Upper lobe of right lung (tissue), 1 donor: ENCODE measurements around the gene TRMT1. TPM values are rescaled to one million over a fixed set of nuclear protein-coding genes. Genes with fewer than 3 reads are reported as not detected.

ENCODE experiments used
- ATAC-seq: fragments of 200-7000 bp; cut with Tn5 transposase; one replicate; pipeline ENCODE4 v1.9.1; 2020; ENCODE audit warnings: mild to moderate bottlenecking, moderate library complexity
- DNase-seq: peaks from one replicate; pipeline ENCODE4 v3.0.0-alpha.2; 2020
- H3K27ac ChIP-seq: fragments of 200-600 bp; one replicate; pipeline ENCODE4 v1.8.0; 2022
- H3K27me3 ChIP-seq: fragments of 200-600 bp; one replicate; pipeline ENCODE4 v1.8.0; 2022; ENCODE audit warnings: mild to moderate bottlenecking
- H3K36me3 ChIP-seq: fragments of 200-600 bp; one replicate; pipeline ENCODE4 v1.8.0; 2022
- H3K4me1 ChIP-seq: fragments of 200-600 bp; one replicate; pipeline ENCODE4 v1.8.0; 2022
- H3K4me3 ChIP-seq: fragments of 200-600 bp; one replicate; pipeline ENCODE4 v1.8.0; 2022; ENCODE audit warnings: mild to moderate bottlenecking
- H3K9me3 ChIP-seq: fragments of 200-600 bp; one replicate; pipeline ENCODE4 v1.8.0; 2022
- intact Hi-C: fragments of 100-400 bp; cut with DNase I; formaldehyde crosslinking; loops from one replicate; pipeline ENCODE4 v1.11.0; 2022
- total RNA-seq: library from RNA; stranded (reverse); fragmentation: NEBNext Ultra II Directional; extraction: Animal tissue kit (Norgen Biotek cat#: 25700); gene quantifications from one replicate; pipeline ENCODE4 v1.2.1, GENCODE V29; 2021
- TF ChIP-seq, protein P1 (sequence below): fragments of 200-600 bp; IDR thresholded peaks from one replicate; pipeline ENCODE4 v1.8.0; 2022; ENCODE audit warnings: antibody characterized with exemption
- donor health status: DM: no; HTN: yes; CAD: no; lungs with severe emphysema.

The TRMT1 gene
- total RNA-seq, 1 donor from 2014 or later: 33.7 TPM

GRCh38 chr19:13099073-13099999 lies 17.2 kb downstream of the TRMT1 start:
- H3K4me1 ChIP-seq: peaks cover 54% of the 10 kb centered on the region

DNA sequence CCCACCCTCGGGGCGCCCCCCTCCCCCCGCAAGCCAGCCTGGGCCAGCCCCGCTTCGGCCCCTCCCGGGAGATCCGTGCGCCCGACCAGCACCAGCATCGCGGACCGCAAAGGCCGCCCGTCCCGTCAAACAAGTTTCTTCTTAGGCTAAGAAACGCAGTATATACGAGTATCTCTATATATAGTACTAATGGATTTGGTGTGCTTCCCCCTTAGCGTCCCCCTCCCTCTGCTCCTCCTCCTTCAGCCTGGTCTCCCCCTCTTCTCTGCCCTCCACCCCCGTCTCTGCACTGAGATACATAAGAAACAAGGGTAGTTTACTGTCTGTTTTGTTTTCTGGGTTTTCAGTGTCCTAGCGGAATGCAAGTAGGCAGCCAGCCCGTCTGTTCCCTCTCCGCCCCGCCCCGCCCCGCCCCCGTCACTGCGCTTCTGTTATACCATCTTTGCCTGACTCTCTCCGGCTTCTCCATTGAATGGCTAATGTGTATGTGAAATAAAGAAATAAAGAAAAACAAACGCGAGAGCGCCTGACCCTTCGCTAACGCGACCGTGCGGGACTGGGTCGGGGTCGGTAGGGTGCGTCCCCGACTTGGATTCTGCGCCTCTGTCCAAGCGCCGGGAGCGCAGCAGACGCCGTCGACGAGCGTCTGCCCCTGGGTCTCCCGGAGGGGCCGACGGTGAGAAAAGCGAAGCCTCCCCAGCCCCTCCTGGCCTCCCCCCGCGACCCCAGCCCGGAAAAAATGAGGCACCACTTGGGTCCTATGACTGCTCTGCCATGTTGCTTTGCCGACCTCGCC lies 18.1 kb downstream of the TRMT1 start:
- no peak for DNase-seq
- H3K27ac ChIP-seq: peak overlapping the region; percentile 89
- peaks cover 9% of the 10 kb centered on the region for H3K36me3 ChIP-seq
- intact Hi-C loops: loop anchor here (10.0 kb wide), 2 partner anchors 74 to 124 kb away; no protein-coding TSS in a partner anchor
- H3K27me3 ChIP-seq: no peaks in the 10 kb centered on the region
- H3K4me3 ChIP-seq: peak overlapping the region; percentile 55
- no peak for ATAC-seq
- peaks cover 54% of the 10 kb centered on the region for H3K4me1 ChIP-seq
- no peaks in the 10 kb centered on the region for H3K9me3 ChIP-seq
- TF ChIP-seq, protein P1, sequence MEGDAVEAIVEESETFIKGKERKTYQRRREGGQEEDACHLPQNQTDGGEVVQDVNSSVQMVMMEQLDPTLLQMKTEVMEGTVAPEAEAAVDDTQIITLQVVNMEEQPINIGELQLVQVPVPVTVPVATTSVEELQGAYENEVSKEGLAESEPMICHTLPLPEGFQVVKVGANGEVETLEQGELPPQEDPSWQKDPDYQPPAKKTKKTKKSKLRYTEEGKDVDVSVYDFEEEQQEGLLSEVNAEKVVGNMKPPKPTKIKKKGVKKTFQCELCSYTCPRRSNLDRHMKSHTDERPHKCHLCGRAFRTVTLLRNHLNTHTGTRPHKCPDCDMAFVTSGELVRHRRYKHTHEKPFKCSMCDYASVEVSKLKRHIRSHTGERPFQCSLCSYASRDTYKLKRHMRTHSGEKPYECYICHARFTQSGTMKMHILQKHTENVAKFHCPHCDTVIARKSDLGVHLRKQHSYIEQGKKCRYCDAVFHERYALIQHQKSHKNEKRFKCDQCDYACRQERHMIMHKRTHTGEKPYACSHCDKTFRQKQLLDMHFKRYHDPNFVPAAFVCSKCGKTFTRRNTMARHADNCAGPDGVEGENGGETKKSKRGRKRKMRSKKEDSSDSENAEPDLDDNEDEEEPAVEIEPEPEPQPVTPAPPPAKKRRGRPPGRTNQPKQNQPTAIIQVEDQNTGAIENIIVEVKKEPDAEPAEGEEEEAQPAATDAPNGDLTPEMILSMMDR: no peak

More at GRCh38 chr19:13099073-13099999, 17.2 kb downstream of the TRMT1 start:
- TF ChIP-seq, protein P1: no peak
- DNase-seq (peak; percentile 91), ATAC-seq (peak; percentile 61)
- peak overlapping the region; percentile 55 for H3K4me3 ChIP-seq
- no peaks in the 10 kb centered on the region for H3K9me3 ChIP-seq
- intact Hi-C loops: loop anchor here (10.0 kb wide), 2 partner anchors 75 to 125 kb away; no protein-coding TSS in a partner anchor
- peaks cover 9% of the 10 kb centered on the region for H3K36me3 ChIP-seq
- H3K27me3 ChIP-seq: no peaks in the 10 kb centered on the region
- peak overlapping the region; percentile 89 for H3K27ac ChIP-seq

DNA sequence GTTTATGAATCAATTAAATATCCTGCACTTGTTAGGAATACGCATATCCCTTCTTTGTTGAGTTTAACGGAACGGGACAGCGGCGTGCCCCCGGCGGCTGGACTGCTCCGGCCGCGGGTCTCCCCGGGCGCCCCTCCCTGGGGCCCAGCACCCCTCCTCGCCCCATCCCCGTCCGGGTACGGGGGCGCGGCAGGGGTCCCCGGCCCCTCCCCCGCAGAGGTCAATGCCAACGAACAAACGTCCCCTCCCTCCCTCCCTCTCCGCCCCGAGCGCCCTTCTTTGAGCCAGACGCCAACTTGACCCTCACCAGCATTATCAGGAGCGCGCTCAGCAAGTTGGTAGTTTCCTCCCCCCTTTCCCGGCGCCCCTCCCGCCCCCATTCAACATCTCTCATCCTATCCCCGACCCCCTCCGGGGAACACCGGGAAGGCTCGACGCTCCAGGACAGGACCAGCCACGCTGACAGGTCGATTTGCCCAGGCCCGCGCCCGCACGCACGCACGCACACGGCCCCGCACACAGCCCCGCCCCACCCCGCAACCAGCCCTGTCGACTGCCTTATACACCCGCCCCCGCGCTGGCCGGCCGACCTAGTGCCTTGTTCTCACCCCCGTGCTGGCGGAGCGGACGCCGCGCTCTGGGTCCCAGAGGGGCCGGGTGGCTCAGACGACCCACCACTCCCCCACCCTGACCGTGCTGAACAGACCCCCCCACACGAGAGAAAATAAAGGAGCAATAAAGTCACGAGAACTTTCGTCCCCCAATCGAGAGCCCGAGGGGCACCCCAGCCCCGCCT lies 18.9 kb downstream of the TRMT1 start:
- Histone ChIP-seq H3K4me3 (peak overlapping the region; percentile 55), H3K27me3 (no peaks in the 10 kb centered on the region), H3K36me3 (peaks cover 9% of the 10 kb centered on the region), H3K9me3 (no peaks in the 10 kb centered on the region), H3K4me1 (peaks cover 51% of the 10 kb centered on the region), H3K27ac (peak overlapping the region; percentile 89)
- peak; percentile 82 for DNase-seq
- no peak for ATAC-seq
- TF ChIP-seq, protein P1: no peak
- intact Hi-C loops: loop anchor here (10.0 kb wide), 2 partner anchors 73 to 123 kb away; no protein-coding TSS in a partner anchor

GRCh38 chr19:13097033-13097462 lies 19.5 kb downstream of the TRMT1 start:
- Histone ChIP-seq H3K4me3 (peak overlapping the region; percentile 55), H3K27me3 (no peaks in the 10 kb centered on the region), H3K27ac (no peak overlapping the region), H3K4me1 (peaks cover 51% of the 10 kb centered on the region), H3K36me3 (peaks cover 9% of the 10 kb centered on the region), H3K9me3 (no peaks in the 10 kb centered on the region)
- DNase-seq: no peak
- TF ChIP-seq, protein P1: no peak
- no peak for ATAC-seq
- intact Hi-C loops: loop anchor here (10.0 kb wide), 2 partner anchors 72 to 122 kb away; no protein-coding TSS in a partner anchor
